H1 (cell line): Measurements from ENCODE around the gene TACC2. TPM values are rescaled to one million over a fixed set of nuclear protein-coding genes. Genes with fewer than 3 reads are reported as not detected.

ENCODE experiments used
- CBX8 ChIP-seq: fragments of 300-800, 300-1000 bp; sonication (generic); IDR thresholded peaks from 2 replicates; pipeline ENCODE4 v1.7.1; 2016; ENCODE audit warnings: low read depth, low read length, borderline replicate concordance
- CHD1 ChIP-seq: IDR thresholded peaks from 2 replicates; pipeline ENCODE4 v1.6.1; 2012; ENCODE audit warnings: low read depth, low read length, improper control_type of control experiment
- EZH2 ChIP-seq: fragments of 200-600 bp; sonication (generic); IDR thresholded peaks from 2 replicates; pipeline ENCODE4 v1.7.1; 2012; ENCODE audit warnings: low read depth, mild to moderate bottlenecking, moderate library complexity, low read length, inconsistent platforms; ENCODE audit not compliant: severe bottlenecking
- FOSL1 ChIP-seq: IDR thresholded peaks from 2 replicates; pipeline ENCODE4 v1.6.1; 2011; ENCODE audit warnings: mild to moderate bottlenecking, low read depth, low read length, moderate library complexity; ENCODE audit not compliant: insufficient read depth
- GABPA ChIP-seq: IDR thresholded peaks from 2 replicates; pipeline ENCODE4 v1.6.1; 2011; ENCODE audit warnings: mild to moderate bottlenecking, low read length, moderate library complexity, borderline replicate concordance; ENCODE audit not compliant: insufficient read depth
- JUND ChIP-seq: IDR thresholded peaks from 2 replicates; pipeline ENCODE4 v1.6.1; 2011; ENCODE audit warnings: mild to moderate bottlenecking, improper control_type of control experiment, low read length
- KDM1A ChIP-seq: fragments of 200-600, 300-600 bp; sonication (generic); IDR thresholded peaks from 2 replicates; pipeline ENCODE4 v1.7.1; 2016; ENCODE audit warnings: mild to moderate bottlenecking, low read length, borderline replicate concordance
- PHF8 ChIP-seq: fragments of 200-600 bp; sonication (generic); conservative IDR thresholded peaks from 2 replicates; pipeline ENCODE4 v1.7.1; 2012; ENCODE audit warnings: low read depth, mild to moderate bottlenecking, inconsistent platforms, low read length, moderate library complexity
- SP2 ChIP-seq: IDR thresholded peaks from 2 replicates; pipeline ENCODE4 v1.6.1; 2012; ENCODE audit warnings: mild to moderate bottlenecking, low read length, inconsistent platforms
- polyA plus RNA-seq, 7 experiments: library from polyadenylated mRNA; depleted of rRNA in 3 of 7; stranded (reverse) in 5 of 7; unstranded in 2 of 7; fragments of >200 nt in 5 of 7; fragments of 200-250 nt in 2 of 7; gene quantifications; 1 replicate in 5 of 7; 2 replicates in 1 of 7; 4 replicates in 1 of 7; pipeline versions ENCODE4 v1.2.1 to v1.2.3, GENCODE V29; 2011 to 2013; ENCODE audit warnings: missing spikeins in 2 of 7, mixed read lengths in 2 of 7
- total RNA-seq: library from RNA; stranded (reverse); fragmentation: NEBNext Ultra II Directional; extraction: Animal tissue kit (Norgen Biotek cat#: 25700); gene quantifications from 2 replicates; pipeline ENCODE4 v1.2.1, GENCODE V29; 2021

Gene TACC2
- total and polyA plus RNA-seq, 2 of the 8 experiments (the other 6 are each of a cell fraction or from before 2014, with no cell fraction given), result 21.2 to 46.6 TPM

DNA sequence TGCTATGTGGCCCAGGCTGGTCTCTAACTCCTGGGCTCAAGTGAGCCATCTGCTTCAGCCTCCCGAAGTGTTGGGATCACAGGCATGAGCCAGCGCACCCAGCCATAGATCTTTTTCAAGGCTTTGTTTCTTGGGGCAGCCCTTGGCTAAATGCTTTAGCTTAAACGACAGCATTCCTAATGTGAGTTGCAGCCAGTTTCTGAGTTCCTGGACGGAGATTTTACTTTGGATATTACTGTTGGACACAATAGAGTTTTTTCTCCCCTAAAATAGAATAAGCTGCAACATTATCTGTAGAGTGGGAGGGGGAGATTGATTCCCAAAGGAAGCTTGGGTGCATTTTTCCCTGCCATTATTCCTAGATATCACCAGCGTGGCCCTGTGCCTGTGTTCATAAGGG is 179.1 kb downstream of the TACC2 start (continued):
- TF ChIP-seq EZH2, result no peak
- no peak for TF ChIP-seq PHF8
- TF ChIP-seq KDM1A, result no peak
- no peak for TF ChIP-seq FOSL1
- TF ChIP-seq GABPA, result no peak
- no peak for TF ChIP-seq SP2
- TF ChIP-seq CBX8, result no peak
- TF ChIP-seq JUND, result no peak
- no peak for TF ChIP-seq CHD1
